ENCODE measurements around the gene MEGF9.
"Not testable (repeated sequence)": the region's sequence is repeated elsewhere in the genome, so short reads cannot be mapped to it uniquely, and the experiment has no call there.

MEGF9 gene

DNA sequence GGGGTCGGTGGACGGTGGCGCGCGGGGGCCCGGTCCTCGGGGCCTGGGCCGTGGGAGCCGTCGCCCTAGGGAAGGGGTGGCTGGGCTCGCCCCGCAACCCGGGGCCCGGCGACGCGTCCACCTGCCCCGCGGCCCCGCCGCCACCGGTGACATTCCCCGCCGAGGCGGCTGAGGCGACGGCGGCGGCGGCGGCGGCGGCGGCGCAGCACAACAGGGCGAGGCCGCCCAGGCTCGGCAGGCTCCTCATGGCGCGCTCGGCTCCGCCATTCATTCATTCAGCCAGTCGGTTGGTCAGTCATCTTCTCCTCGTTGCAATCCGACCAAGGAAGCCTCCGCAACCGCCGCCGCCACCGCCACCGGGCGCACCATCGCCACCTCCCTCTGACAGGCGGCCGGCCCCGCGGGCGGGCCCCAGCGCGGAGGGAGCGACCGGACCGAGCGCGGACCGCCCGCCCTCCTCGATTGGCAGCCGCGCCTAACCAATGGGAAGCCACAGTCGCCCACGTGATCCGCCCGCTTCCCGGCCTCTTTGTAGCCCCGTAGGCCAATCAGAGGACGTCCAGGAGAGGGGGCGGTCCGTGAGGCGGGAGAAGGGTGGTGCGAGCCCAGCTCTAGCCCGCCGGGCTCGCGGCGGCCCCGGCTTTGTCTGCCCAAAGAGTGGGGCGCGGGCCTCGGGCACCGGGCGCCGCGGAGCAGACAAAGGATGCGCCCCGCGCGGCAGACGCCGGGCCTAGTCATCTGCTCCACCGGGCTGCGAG is at the start of gene MEGF9:
TSS of gene MEGF9 (minus strand) at position 383 of the 758 bp plus-strand sequence. CDS start at position 271, 112 bp downstream.
- peak; percentile 74 to 100 (median 98) for DNase-seq

DNA sequence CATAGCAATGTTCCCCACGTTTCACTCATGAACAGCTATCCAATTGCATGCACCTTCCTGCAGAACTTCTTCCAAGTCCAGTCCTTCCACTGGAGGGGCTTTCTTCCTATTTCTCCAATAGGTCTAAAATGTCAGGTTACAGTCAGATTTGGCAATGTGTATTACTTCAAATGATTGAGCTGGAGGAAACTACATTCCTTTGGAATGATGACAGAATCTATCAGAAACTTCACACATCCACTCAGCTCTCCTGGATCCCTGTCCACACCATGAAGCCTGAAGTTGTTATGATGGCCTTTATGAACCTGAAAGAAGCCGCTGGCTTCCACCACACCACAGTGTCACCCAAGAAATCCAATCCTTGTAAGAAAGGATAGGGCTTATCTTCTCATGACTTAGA is 46.7 kb upstream of the MEGF9 start:
- DNase-seq: no peak

DNA sequence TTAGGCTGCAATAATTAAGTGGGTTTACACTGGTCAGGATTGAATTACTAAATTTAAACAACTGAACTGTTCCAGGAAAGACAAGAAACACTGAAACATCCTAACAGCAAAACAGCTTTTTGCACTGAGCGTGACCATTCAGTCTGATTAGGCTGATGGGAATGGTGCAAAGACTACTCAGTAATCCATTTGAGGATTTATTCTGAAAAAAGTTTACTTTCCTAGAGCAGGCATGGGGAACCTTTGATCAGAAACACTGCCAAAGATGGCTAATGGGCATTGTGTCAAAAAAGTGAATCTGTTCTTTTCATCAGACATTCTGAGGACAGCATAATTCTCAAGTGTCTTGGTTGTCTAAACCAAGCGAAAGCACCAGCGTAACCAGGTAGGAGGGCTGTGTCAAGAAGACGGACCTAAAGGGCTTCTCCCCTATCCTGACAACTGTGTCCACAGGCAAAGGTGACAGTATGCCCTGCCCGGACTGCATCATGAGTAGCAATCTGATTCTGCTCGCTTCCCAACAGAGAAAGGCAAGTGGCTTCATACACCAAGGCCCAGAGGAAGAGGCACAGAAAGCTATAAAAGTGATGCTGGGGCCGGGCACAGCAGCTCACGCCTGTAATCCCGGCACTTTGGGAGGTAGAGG is 45.6 kb upstream of the MEGF9 start:
- DNase-seq: no peak

DNA sequence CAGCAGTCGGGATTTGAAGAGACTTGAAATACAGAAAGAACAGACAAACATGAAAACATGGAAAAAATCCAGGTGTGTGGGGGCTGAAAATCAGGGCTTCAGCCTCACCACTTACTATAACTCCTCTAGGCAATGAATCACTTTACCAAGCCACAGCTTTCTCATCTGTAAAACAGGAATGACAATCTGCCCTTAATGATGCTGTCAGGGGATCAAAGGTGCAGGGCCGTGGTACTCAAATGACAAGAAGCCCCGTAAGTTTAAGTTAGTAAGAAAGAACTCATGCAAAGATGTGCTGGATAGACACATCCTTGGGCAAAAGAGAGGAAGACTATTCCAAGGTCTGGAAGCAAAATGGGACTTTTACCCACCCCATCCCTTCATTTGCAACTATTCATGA is 44.3 kb upstream of the MEGF9 start:
- DNase-seq: peak in 1 of 56 donors; percentile 1

DNA sequence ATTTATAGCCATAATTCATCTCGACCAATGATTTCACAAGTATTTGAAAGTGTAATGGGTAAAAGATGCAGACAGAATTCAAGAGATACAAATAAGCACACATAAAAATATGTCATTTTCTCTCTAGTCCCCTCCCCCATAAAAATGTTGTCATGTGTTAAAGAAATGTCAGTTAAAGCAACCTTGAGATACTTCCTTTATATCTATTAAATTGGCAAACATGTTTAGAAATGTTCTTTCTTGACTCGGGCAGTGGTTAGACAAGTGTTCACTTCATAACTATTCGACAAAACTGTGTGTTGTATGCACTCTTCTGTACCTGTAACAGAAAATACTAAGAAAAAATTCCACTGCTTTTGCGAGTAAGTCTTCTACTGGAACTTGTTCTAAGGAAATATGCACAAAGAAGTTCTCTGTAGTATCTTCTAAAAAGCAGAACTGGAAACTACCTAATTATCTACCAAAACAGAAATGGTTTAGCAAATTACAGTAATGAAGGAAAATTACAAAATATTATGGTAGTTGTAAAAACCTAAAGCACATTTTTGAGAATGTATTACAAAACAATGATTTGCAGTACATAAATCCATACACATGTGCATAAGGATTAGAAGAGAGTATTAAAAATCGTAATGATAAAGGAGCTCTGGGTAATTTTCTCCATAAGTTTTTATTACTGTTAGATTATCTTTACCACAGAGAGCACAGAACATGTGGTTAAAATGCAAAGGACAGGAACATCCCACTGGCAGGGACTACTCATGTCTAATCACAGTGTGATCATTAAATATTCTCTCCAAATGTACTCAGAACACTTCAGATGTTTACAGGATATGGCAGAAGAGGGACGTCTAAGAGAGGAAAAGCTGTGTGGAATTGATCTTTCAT is 43.0 kb upstream of the MEGF9 start:
- no peak for DNase-seq

DNA sequence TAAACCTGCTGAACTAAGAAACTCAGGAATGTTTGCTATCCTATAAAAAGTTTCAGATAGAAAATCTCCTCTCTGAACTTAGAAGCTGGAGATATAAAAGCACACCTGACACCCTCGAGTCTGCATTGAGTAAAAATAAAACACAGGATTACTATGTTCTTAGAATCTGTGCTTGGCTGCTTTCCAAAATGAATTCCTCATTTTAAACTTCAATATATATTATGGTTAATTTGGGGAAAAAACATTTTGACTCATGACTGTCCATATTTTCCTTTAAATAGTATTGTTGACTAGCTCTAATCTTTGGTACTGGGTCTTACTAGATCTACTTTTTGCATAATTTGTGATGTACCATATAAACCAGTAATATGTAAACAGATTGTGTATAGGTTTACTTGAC is 42.3 kb upstream of the MEGF9 start:
- no peak for DNase-seq

DNA sequence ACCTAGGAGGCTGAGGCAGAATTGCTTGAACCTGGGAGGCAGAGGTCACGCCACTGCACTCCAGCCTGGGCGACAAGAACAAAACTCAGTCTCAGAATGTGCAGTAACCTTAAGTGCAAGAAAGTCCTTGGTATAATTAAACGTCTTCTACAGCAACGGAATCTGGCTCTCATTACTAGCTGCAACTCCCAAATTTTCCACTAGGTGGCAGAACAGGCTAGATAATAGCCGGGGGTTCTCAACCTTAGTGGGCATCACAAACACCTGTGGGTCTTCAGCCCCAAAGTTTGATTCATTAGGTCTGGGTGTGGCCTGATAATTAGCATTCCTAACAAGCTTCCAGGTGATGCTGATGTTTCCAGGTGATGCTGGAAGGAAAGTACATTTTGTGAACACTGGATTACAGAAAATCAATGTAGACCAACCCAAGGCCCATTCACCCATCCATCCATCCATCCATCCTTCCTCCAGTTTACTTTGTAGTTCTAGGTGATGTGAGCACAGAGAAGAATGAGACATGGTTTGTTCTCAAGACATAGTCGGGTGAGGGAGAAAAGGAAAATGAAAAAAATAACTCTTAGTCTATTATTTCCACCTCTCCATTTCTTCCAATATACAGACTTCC is 41.7 kb upstream of the MEGF9 start:
- peak in 42 of 56 donors; percentile 5 to 73 (median 26) for DNase-seq

DNA sequence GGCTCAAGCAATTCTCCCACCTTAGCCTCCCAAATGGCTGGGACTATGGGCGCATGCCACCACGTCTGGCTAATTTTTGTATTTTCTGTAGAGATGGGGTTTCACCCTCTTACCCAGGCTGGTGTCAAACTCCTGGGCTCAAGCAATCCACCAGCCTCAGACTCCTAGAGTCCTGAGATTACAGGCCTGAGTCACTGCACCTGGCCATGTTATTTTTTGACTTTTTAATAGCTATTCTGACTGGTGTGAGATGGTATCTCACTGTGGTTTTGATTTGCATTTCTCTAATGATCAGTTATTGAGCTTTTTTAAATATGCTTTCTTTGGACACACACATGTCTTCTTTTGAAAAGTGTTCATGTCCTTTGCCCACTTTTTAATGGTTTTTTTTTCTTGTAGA is 40.8 kb upstream of the MEGF9 start:
- DNase-seq: no peak

DNA sequence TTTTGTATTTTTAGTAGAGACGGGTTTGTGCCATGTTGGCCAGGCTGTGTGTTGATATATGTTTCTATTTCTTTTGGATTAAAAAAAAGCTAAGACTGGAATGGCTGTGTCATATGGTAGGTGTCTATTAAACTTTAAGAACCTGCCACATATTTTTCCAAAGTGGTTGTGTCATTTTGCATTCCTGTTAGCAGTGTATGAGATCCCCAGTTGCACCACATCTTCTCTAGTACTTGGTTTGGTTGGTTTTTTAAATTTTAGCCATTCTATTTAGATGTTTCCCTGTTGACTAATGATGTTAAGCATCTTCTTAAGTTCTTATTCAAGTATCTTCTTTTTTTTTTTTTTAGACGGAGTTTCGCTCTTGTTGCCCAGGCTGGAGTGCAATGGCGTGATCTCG is 36.2 kb upstream of the MEGF9 start:
- no peak for DNase-seq

DNA sequence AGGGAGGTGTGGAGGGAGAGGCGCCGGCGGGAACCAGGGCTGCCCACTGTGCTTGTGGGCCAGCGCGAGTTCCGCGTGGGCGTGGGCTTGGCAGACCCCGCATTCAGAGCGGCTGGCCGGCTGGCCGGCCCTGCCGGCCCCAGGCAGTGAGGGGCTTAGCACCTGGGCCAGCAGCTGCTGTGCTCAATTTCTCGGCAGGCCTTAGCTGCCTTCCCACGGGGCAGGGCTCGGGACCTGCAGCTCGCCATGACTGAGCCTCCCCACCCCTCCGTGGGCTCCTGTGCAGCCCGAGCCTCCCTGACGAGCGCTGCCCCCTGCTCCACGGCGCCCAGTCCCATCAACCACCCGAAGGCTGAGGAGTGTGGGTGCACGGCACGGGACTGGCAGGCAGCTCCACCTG is 32.1 kb upstream of the MEGF9 start:
- not testable (repeated sequence) for DNase-seq

DNA sequence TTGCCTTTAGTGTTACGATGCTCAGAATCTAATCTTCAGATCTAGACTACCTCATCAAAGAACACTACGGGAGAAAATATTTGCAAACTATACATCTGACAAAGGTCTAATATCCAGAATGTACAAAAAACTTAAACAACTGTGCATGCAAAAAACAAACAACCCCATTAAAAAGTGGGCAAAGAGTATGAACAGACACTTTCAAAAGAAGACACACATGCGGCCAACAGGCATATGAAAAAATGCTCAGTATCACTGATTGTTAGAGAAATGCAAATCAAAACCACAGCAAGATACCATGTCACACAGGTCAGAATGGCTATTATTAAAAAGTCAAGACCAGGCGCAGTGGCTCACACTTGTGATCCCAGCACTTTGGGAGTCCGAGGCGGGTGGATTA is 31.0 kb upstream of the MEGF9 start:
- DNase-seq: no peak

DNA sequence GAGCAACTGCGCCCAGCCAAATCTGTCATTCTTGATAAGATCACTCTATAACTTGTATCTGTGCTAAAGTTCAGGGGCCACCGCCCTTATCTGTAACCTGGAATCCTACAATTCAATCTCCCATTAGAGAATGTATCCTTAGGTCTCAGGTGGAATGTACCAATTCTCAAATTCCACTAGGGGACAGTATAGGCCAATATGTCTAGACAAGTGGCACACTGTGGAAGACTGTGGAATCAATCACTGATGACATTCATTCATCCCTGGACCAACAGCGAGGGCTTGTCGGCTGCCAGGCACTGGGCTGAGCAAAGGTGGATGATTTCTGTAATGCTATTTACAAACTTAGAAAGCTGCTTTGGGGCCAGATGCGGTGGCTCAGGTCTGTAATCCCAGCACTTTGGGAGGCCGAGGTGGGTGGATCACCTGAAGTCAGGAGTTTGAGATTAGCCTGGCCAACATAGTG is 28.7 kb upstream of the MEGF9 start:
- DNase-seq: no peak

DNA sequence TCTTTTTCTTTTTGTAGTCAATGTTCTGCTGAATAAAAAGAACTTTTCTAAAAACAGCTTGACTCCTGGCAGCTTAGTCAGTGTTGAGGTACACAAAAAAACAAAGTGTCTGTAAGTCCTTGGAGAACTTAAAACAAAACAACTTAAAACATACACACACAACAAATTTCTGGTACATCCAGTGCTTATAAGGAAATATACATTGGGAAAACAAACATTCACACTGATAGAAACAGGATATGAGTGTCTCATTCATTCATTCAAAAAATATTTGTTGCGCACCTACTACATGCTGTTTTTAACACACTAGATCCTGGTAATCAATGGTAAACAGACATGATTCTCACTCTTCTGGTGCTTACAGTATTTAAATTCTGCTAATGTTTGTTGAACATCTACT is 27.4 kb upstream of the MEGF9 start:
- no peak for DNase-seq

DNA sequence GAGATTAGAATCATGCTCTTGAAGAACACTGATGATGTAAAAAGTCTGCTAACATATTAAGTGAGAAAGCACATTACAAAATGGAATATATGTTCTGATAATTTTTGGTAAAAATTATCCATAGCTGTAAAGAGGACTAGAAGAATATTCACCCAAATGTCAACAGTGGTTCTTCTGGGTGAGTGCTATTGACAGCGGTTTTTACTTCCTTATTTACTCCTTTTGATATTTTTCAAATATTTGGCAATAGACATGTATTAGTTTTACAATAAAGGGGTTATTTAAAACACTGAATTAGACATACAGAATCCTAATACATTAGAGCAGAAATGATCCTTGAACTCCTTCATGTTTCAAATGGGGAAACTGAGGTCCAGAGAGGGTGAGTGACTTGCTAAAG is 26.9 kb upstream of the MEGF9 start:
- no peak for DNase-seq

DNA sequence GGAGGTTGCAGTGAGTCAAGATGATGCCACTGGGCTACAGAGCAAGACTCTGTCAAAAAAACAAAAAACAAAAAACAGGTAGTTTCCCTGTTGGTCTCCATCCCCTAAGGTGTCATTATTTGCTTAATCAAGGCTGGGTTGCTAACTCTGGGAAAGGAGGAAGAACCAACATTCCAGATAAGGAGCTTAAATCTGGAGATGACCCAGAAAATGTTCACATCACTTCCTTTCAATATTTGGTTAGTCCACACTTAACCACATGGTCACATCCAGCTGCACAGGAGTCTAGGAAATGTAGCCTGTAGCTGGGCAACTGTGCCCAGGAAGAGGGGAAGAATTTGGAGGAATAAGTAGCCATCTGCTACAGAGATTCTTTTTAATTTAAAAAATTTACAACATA is 25.9 kb upstream of the MEGF9 start:
- DNase-seq: no peak

DNA sequence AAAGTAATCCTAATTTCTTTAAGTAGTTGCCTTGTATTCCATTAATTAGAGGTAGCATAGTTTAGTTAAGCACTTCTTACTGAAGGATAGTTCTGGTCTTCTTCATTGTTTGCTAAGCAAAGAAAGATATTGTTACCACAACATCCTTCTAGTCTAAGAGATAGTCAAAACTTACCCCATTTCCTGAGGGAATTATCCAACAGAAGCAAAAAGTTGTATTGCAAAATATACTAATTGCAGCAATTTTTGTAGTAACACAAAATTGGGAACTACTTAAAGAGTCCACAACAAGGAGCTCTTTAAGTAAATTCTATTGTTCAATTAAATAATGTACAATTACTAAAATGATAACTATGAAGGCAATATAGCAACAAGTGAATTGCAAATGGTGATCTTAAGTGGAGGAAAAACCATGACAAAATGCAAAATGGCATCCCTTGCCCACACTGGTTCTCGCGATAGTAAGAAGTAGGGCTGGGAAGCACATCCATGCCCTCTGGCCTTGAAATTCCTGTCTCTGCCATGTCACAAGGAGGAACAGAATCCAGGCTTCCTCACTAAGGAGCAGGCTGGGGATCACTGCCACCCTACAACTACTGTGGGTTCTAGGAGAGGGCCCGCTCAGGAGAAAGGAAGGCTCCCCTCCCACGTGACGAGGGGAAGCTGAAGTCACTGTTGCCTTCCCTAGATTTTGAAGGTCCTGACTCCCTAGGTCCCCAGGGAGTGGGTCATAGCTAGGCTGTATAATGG is 23.3 kb upstream of the MEGF9 start:
- DNase-seq: no peak

DNA sequence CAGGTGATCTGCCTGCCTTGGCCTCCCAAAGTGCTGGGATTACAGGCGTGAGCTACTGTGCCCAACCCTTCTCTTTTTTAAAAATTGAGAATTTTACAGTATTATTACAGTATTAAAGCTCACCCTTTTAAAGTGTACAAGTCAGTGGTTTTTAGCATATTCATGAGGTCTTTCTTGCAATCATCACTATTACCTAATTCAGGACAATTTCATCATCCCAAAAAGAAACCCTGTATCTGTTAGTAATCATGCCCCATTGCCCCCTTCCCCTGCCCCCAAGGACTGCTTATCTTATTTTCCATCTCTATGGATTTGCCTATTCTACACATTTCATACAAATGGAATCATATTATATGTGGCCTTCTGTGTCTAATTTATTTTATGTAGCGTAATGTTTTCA is 22.6 kb upstream of the MEGF9 start:
- no peak for DNase-seq

DNA sequence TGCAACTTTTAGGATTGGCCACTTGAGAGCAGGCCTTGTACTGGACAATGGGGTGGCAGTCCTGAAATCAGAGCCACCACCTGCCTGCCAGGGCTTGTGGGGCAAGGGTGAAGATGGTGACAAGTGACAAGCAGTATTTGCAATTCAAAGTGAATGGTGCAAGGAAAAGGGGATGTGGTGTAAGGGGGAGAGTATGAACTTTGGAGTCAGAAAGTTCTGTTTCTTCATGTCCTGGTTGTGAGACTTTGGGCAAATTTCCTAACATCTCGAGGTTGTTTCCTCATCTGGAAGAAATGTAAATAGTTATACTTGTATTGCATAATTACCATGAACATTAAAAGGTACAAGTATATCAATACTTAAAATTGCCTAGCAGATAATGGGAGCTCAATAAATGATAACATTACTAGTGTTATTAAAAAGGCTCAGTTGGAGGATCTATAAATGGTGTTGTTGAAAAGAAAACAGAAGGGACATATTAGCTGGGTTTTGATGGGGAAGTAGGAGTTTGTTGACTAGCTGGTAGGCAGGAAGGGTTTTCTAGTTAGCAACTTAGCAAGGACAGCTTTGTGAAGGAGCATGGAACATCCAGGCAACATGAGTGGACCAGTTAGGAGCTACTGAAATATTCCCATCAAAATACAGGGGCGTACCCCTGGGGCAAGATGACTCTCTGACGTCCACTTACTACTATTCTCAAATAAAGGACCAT is 21.3 kb upstream of the MEGF9 start:
- no peak for DNase-seq

DNA sequence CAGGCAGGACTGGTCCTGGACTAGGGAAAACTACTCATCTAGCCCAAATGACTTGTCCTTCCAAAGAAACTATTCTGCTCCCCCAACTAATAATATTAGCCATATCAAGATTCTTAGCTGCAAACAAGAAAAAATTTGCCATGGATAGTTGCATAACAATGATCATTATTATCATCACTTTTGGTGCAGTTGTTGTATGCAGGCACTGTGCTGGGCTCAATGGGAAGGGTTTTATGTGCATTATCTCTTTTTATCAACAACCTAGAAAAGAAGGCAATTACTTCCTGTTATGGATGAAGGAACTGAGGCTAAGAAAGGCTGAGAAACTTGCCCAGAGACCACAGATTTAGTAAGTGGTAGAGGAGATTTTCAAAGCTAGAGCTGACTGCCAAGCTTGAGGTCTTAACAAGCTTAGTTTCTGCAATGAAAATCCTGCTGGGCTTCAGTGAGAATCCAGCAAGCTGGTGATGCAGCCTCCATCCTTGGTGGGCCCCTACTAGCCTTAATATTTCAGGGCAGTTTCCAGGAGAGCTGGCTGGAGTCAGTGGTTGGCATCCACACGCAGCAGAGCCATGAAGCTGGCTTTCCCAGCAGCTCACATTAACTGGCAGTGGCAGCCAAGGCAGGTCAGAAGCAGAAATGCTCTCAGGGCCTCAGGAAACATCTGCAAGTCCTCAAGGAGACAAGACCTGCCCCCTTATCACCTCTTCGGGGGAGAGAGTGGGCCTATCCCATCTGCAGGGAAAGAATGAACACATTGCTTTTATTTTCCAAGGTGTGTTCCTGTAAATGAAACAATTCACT is 20.5 kb upstream of the MEGF9 start:
- peak in 2 of 56 donors; percentile 5 to 12 for DNase-seq

Measured in nucleus accumbens (tissue), 56 donors.